Measurements from ENCODE around the gene HAGH. TPM values are rescaled to one million over a fixed set of nuclear protein-coding genes. Genes with fewer than 3 reads are reported as not detected.

Gene HAGH
- total RNA-seq, 1 experiment from 2014 or later = 36.0 TPM

DNA sequence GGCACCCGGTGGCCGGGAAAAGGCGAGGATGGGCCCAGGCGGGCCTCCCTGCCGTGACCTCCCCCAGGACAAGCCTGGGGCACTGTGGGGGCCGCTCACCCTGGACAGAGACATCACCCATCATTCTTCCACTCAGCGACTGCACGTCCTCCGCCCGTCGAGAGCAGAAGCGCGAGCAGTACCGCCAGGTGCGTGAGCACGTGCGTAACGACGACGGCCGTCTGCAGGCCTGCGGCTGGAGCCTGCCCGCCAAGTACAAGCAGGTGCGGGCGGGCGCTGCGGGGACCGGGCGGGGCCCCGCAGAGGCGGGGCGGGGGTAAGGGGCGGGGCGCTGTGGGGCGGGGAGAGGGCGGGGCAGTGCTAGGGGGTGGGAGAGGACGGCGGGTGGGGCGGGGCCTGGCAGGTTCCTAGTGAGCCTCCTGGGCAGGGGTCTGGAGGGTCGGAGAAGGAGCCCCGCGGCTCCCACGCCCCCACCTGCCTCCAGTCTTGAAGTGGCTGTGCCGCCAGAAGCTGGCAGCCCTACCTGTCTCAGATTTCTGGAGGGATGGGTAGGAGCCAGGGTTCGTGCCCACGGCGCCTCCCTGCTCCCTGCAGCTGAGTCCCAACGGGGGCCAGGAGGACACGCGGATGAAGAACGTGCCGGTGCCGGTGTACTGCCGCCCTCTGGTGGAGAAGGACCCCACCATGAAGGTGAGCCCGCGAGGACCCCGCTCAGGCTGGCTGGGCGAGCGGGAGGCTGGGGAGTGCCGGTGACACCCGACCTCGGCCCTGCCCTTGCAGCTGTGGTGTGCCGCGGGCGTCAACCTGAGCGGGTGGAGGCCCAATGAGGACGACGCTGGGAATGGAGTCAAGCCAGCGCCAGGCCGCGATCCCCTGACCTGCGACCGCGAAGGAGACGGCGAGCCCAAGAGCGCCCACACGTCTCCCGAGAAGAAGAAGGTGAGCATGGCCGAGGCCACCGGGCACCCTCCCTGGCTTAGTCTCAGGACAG lies 62.8 kb downstream of the HAGH start (continued):
- TF ChIP-seq, protein P1, sequence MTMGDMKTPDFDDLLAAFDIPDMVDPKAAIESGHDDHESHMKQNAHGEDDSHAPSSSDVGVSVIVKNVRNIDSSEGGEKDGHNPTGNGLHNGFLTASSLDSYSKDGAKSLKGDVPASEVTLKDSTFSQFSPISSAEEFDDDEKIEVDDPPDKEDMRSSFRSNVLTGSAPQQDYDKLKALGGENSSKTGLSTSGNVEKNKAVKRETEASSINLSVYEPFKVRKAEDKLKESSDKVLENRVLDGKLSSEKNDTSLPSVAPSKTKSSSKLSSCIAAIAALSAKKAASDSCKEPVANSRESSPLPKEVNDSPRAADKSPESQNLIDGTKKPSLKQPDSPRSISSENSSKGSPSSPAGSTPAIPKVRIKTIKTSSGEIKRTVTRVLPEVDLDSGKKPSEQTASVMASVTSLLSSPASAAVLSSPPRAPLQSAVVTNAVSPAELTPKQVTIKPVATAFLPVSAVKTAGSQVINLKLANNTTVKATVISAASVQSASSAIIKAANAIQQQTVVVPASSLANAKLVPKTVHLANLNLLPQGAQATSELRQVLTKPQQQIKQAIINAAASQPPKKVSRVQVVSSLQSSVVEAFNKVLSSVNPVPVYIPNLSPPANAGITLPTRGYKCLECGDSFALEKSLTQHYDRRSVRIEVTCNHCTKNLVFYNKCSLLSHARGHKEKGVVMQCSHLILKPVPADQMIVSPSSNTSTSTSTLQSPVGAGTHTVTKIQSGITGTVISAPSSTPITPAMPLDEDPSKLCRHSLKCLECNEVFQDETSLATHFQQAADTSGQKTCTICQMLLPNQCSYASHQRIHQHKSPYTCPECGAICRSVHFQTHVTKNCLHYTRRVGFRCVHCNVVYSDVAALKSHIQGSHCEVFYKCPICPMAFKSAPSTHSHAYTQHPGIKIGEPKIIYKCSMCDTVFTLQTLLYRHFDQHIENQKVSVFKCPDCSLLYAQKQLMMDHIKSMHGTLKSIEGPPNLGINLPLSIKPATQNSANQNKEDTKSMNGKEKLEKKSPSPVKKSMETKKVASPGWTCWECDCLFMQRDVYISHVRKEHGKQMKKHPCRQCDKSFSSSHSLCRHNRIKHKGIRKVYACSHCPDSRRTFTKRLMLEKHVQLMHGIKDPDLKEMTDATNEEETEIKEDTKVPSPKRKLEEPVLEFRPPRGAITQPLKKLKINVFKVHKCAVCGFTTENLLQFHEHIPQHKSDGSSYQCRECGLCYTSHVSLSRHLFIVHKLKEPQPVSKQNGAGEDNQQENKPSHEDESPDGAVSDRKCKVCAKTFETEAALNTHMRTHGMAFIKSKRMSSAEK (CRISPR knock-in tag; IDR thresholded peaks at IDR 0.05; ENCODE audit: borderline replicate concordance) = 0 out of 2 replicates have a peak, but pooled peaks have one; percentile 44
- TF ChIP-seq ZBTB21 (CRISPR knock-in tag; IDR thresholded peaks at IDR 0.05; ENCODE audit: borderline replicate concordance) (peak; percentile 89), CREM (CRISPR knock-in tag; IDR thresholded peaks at IDR 0.05) (peak; percentile 20; the same call in 1 of the 2 replicates), TEAD4 (CRISPR knock-in tag; IDR thresholded peaks at IDR 0.05) (peak; percentile 82), KAT7 (CRISPR knock-in tag; IDR thresholded peaks at IDR 0.05; ENCODE audit: borderline replicate concordance) (0 out of 2 replicates have a peak, but pooled peaks have one; percentile 85), JAZF1 (CRISPR knock-in tag; IDR thresholded peaks at IDR 0.05) (no peak), NR1H2 (CRISPR knock-in tag; IDR thresholded peaks at IDR 0.05) (no peak), ZNF423 (CRISPR knock-in tag; IDR thresholded peaks at IDR 0.05) (no peak), IRF2 (CRISPR knock-in tag; IDR thresholded peaks at IDR 0.05; ENCODE audit: borderline replicate concordance, low read depth) (0 out of 2 replicates have a peak, but pooled peaks have one; percentile 73), SMAD4 (CRISPR knock-in tag; IDR thresholded peaks at IDR 0.05) (0 out of 2 replicates have a peak, but pooled peaks have one; percentile 16), TP53 (CRISPR knock-in tag; IDR thresholded peaks at IDR 0.05) (peak; percentile 93), FOXK1 (CRISPR knock-in tag; IDR thresholded peaks at IDR 0.05) (peak; percentile 86), NR2C2 (CRISPR knock-in tag; IDR thresholded peaks at IDR 0.05) (peak; percentile 64; the same call in 1 of the 2 replicates), CBFB (CRISPR knock-in tag; IDR thresholded peaks at IDR 0.05; ENCODE audit: low read depth) (no peak), SP1 (CRISPR knock-in tag; conservative IDR thresholded peaks at IDR 0.05) (no peak; the same call in 1 of the 2 replicates), ZNF219 (CRISPR knock-in tag; IDR thresholded peaks at IDR 0.05; ENCODE audit: borderline replicate concordance) (peak; percentile 85; the same call in 1 of the 2 replicates), HMGA2 (CRISPR knock-in tag; IDR thresholded peaks at IDR 0.05) (no peak), RORB (CRISPR knock-in tag; IDR thresholded peaks at IDR 0.05) (no peak)
- TF ChIP-seq, protein P2, sequence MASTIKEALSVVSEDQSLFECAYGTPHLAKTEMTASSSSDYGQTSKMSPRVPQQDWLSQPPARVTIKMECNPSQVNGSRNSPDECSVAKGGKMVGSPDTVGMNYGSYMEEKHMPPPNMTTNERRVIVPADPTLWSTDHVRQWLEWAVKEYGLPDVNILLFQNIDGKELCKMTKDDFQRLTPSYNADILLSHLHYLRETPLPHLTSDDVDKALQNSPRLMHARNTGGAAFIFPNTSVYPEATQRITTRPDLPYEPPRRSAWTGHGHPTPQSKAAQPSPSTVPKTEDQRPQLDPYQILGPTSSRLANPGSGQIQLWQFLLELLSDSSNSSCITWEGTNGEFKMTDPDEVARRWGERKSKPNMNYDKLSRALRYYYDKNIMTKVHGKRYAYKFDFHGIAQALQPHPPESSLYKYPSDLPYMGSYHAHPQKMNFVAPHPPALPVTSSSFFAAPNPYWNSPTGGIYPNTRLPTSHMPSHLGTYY (CRISPR knock-in tag; IDR thresholded peaks at IDR 0.05) = no peak
- TF ChIP-seq, protein P3, sequence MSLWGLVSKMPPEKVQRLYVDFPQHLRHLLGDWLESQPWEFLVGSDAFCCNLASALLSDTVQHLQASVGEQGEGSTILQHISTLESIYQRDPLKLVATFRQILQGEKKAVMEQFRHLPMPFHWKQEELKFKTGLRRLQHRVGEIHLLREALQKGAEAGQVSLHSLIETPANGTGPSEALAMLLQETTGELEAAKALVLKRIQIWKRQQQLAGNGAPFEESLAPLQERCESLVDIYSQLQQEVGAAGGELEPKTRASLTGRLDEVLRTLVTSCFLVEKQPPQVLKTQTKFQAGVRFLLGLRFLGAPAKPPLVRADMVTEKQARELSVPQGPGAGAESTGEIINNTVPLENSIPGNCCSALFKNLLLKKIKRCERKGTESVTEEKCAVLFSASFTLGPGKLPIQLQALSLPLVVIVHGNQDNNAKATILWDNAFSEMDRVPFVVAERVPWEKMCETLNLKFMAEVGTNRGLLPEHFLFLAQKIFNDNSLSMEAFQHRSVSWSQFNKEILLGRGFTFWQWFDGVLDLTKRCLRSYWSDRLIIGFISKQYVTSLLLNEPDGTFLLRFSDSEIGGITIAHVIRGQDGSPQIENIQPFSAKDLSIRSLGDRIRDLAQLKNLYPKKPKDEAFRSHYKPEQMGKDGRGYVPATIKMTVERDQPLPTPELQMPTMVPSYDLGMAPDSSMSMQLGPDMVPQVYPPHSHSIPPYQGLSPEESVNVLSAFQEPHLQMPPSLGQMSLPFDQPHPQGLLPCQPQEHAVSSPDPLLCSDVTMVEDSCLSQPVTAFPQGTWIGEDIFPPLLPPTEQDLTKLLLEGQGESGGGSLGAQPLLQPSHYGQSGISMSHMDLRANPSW (CRISPR knock-in tag; conservative IDR thresholded peaks at IDR 0.05; ENCODE audit: low read depth) = no peak
- TF ChIP-seq, protein P4, sequence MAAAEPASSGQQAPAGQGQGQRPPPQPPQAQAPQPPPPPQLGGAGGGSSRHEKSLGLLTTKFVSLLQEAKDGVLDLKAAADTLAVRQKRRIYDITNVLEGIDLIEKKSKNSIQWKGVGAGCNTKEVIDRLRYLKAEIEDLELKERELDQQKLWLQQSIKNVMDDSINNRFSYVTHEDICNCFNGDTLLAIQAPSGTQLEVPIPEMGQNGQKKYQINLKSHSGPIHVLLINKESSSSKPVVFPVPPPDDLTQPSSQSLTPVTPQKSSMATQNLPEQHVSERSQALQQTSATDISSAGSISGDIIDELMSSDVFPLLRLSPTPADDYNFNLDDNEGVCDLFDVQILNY (CRISPR knock-in tag; IDR thresholded peaks at IDR 0.05) = 0 out of 2 replicates have a peak, but pooled peaks have one; percentile 43
- TF ChIP-seq, protein P5, sequence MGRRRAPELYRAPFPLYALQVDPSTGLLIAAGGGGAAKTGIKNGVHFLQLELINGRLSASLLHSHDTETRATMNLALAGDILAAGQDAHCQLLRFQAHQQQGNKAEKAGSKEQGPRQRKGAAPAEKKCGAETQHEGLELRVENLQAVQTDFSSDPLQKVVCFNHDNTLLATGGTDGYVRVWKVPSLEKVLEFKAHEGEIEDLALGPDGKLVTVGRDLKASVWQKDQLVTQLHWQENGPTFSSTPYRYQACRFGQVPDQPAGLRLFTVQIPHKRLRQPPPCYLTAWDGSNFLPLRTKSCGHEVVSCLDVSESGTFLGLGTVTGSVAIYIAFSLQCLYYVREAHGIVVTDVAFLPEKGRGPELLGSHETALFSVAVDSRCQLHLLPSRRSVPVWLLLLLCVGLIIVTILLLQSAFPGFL (CRISPR knock-in tag; IDR thresholded peaks at IDR 0.05; ENCODE audit: borderline replicate concordance) = peak; percentile 51; the same call in 1 of the 2 replicates
- TF ChIP-seq, protein P6, sequence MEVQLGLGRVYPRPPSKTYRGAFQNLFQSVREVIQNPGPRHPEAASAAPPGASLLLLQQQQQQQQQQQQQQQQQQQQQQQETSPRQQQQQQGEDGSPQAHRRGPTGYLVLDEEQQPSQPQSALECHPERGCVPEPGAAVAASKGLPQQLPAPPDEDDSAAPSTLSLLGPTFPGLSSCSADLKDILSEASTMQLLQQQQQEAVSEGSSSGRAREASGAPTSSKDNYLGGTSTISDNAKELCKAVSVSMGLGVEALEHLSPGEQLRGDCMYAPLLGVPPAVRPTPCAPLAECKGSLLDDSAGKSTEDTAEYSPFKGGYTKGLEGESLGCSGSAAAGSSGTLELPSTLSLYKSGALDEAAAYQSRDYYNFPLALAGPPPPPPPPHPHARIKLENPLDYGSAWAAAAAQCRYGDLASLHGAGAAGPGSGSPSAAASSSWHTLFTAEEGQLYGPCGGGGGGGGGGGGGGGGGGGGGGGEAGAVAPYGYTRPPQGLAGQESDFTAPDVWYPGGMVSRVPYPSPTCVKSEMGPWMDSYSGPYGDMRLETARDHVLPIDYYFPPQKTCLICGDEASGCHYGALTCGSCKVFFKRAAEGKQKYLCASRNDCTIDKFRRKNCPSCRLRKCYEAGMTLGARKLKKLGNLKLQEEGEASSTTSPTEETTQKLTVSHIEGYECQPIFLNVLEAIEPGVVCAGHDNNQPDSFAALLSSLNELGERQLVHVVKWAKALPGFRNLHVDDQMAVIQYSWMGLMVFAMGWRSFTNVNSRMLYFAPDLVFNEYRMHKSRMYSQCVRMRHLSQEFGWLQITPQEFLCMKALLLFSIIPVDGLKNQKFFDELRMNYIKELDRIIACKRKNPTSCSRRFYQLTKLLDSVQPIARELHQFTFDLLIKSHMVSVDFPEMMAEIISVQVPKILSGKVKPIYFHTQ (CRISPR knock-in tag; IDR thresholded peaks at IDR 0.05) = no peak
- TF ChIP-seq, protein P7, sequence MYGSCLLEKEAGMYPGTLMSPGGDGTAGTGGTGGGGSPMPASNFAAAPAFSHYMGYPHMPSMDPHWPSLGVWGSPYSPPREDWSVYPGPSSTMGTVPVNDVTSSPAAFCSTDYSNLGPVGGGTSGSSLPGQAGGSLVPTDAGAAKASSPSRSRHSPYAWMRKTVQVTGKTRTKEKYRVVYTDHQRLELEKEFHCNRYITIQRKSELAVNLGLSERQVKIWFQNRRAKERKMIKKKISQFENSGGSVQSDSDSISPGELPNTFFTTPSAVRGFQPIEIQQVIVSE (CRISPR knock-in tag; IDR thresholded peaks at IDR 0.05; ENCODE audit: borderline replicate concordance) = no peak

Data from WTC11 (cell line).